Right cardiac atrium (tissue), 5 donors: ENCODE measurements around the gene SERPINB7. TPM values are rescaled to one million over a fixed set of nuclear protein-coding genes. Genes with fewer than 3 reads are reported as not detected.
"Not testable (repeated sequence)": the region's sequence is repeated elsewhere in the genome, so short reads cannot be mapped to it uniquely, and the experiment has no call there.

ENCODE experiments used
- ATAC-seq, 2 donors: fragments of 200-7000 bp; cut with Tn5 transposase; one replicate each; pipeline versions ENCODE4 v1.8.0 to v1.9.1; 2020; ENCODE audit warnings: moderate library complexity in 2 of 2, mild to moderate bottlenecking in 1 of 2
- DNase-seq, 3 donors: peaks; one replicate each; pipeline ENCODE4 v3.0.0-alpha.2; 2020
- H3K27ac ChIP-seq: one replicate; pipeline ENCODE4 v1.5.1; 2013; ENCODE audit warnings: mild to moderate bottlenecking, low read length, control low read depth, moderate library complexity
- H3K27me3 ChIP-seq: one replicate; pipeline ENCODE4 v1.6.1; 2013; ENCODE audit not compliant: control insufficient read depth, insufficient read depth
- H3K4me1 ChIP-seq: one replicate; pipeline ENCODE4 v1.6.1; 2013; ENCODE audit warnings: low read length; ENCODE audit not compliant: control insufficient read depth, insufficient read depth
- H3K4me3 ChIP-seq: one replicate; pipeline ENCODE4 v1.5.1; 2013; ENCODE audit warnings: low read length, control low read depth
- H3K9me3 ChIP-seq: one replicate; pipeline ENCODE4 v1.6.1; 2013; ENCODE audit warnings: low read length; ENCODE audit not compliant: control insufficient read depth
- WGBS: extraction: QIAGEN DNeasy Blood & Tissue Kit; methylation state at CpG from one replicate; pipeline ENCODE4 v1.1.7; 2013; 5-methylcytosine and 5-hydroxymethylcytosine counted together
- intact Hi-C, 4 donors: fragments of 100-400 bp; cut with DNase I; formaldehyde crosslinking; loops; one replicate each; pipeline versions ENCODE4 v1.11.0 to v1.14.0; 2022 to 2023
- polyA plus RNA-seq: library from polyadenylated mRNA; stranded (reverse); fragments of 200-250 nt; gene quantifications from one replicate; pipeline ENCODE4 v1.2.3, GENCODE V29; 2013
- total RNA-seq, 4 donors: library from RNA; stranded (reverse); fragmentation: NEBNext Ultra II Directional; extraction: Animal tissue kit (Norgen Biotek cat#: 25700); gene quantifications; one replicate each; pipeline ENCODE4 v1.2.1, GENCODE V29; 2021
- donor health status: healthy with polysubstance abuse.
- donor health status: DM: no; HTN: yes; CAD: no.
- donor health status: DM: no; HTN: no; CAD: no.
- donor health status: DM: no; HTN: yes; CAD: no; lungs with severe emphysema.
- donor health status: DM: yes; HTN: yes; CAD: no.

SERPINB7 gene
- total and polyA plus RNA-seq, 5 donors, result not detected

- 46% methylated on average over 3 of the region's 3 CpGs for WGBS
- no peaks in the 10 kb centered on the region for H3K9me3 ChIP-seq
Measured at GRCh38 chr18:63758615-63759240, 16.5 kb upstream of the SERPINB7 start.

GRCh38 chr18:63759786-63760185 is 15.4 kb upstream of the SERPINB7 start:
- H3K4me1 ChIP-seq, DNase-seq, H3K27ac ChIP-seq, H3K4me3 ChIP-seq, H3K9me3 ChIP-seq, ATAC-seq, intact Hi-C loops, H3K27me3 ChIP-seq: not testable (repeated sequence)
- 93% methylated on average over 2 of the region's 2 CpGs for WGBS

More at GRCh38 chr18:63758615-63759240, 16.5 kb upstream of the SERPINB7 start:
- intact Hi-C loops, result no loop called here
- Histone ChIP-seq H3K4me1 (no peaks in the 10 kb centered on the region), H3K4me3 (no peak overlapping the region), H3K27me3 (no peaks in the 10 kb centered on the region), H3K27ac (no peak overlapping the region)
- DNase-seq, result no peak
- no peak for ATAC-seq

GRCh38 chr18:63762518-63762917 is 12.7 kb upstream of the SERPINB7 start:
- intact Hi-C loops, result no loop called here
- DNase-seq (no peak), ATAC-seq (no peak)
- no peak overlapping the region for H3K27ac ChIP-seq
- H3K27me3 ChIP-seq, result no peaks in the 10 kb centered on the region
- no peaks in the 10 kb centered on the region for H3K9me3 ChIP-seq
- WGBS, result 69% methylated on average over 1 of the region's 1 CpG
- no peak overlapping the region for H3K4me3 ChIP-seq
- no peaks in the 10 kb centered on the region for H3K4me1 ChIP-seq

- ATAC-seq, result no peak
- Histone ChIP-seq H3K9me3 (no peaks in the 10 kb centered on the region), H3K27ac (no peak overlapping the region), H3K4me1 (no peaks in the 10 kb centered on the region), H3K4me3 (no peak overlapping the region), H3K27me3 (no peaks in the 10 kb centered on the region)
- WGBS, result 80% methylated on average over 3 of the region's 3 CpGs
- no peak for DNase-seq
- intact Hi-C loops, result no loop called here
Measured at GRCh38 chr18:63763831-63764600, 11.2 kb upstream of the SERPINB7 start.

GRCh38 chr18:63765837-63766236 is 9.4 kb upstream of the SERPINB7 start:
- no peaks in the 10 kb centered on the region for H3K9me3 ChIP-seq
- no peaks in the 10 kb centered on the region for H3K4me1 ChIP-seq
- ATAC-seq (no peak), DNase-seq (no peak)
- H3K27me3 ChIP-seq, result no peaks in the 10 kb centered on the region
- intact Hi-C loops, result no loop called here
- no peak overlapping the region for H3K27ac ChIP-seq
- no peak overlapping the region for H3K4me3 ChIP-seq
- WGBS, result 73% methylated on average over 2 of the region's 2 CpGs

- intact Hi-C loops, result no loop called here
- no peaks in the 10 kb centered on the region for H3K4me1 ChIP-seq
- no peak for ATAC-seq
Measured at GRCh38 chr18:63773551-63773950, 1.7 kb upstream of the SERPINB7 start.

GRCh38 chr18:63774511-63774910 is 707 bp upstream of the SERPINB7 start:
- WGBS, result 38% methylated on average over 1 of the region's 1 CpG
- Histone ChIP-seq H3K9me3 (no peaks in the 10 kb centered on the region), H3K27me3 (no peaks in the 10 kb centered on the region)

More at GRCh38 chr18:63773551-63773950, 1.7 kb upstream of the SERPINB7 start:
- WGBS, result 69% methylated on average over 3 of the region's 3 CpGs
- Histone ChIP-seq H3K27me3 (no peaks in the 10 kb centered on the region), H3K27ac (no peak overlapping the region), H3K4me3 (no peak overlapping the region), H3K9me3 (no peaks in the 10 kb centered on the region)
- DNase-seq, result no peak

GRCh38 chr18:63779386-63779785 is 4.2 kb downstream of the SERPINB7 start:
- 34% methylated on average over 1 of the region's 1 CpG for WGBS
- no peak overlapping the region for H3K27ac ChIP-seq
- intact Hi-C loops, result no loop called here
- H3K9me3 ChIP-seq, result no peaks in the 10 kb centered on the region
- no peaks in the 10 kb centered on the region for H3K27me3 ChIP-seq
- DNase-seq (no peak), ATAC-seq (no peak)
- H3K4me1 ChIP-seq, result no peaks in the 10 kb centered on the region
- no peak overlapping the region for H3K4me3 ChIP-seq

More at GRCh38 chr18:63774511-63774910, 707 bp upstream of the SERPINB7 start:
- intact Hi-C loops, result no loop called here
- Histone ChIP-seq H3K27ac (no peak overlapping the region), H3K4me3 (no peak overlapping the region), H3K4me1 (no peaks in the 10 kb centered on the region)
- ATAC-seq (no peak), DNase-seq (no peak)

- Histone ChIP-seq H3K4me1 (no peaks in the 10 kb centered on the region), H3K27ac (no peak overlapping the region), H3K27me3 (no peaks in the 10 kb centered on the region), H3K4me3 (no peak overlapping the region), H3K9me3 (no peaks in the 10 kb centered on the region)
- no peak for DNase-seq
- WGBS, result 63% methylated on average over 5 of the region's 5 CpGs
- intact Hi-C loops, result no loop called here
- no peak for ATAC-seq
Measured at GRCh38 chr18:63783394-63783793, 8.2 kb downstream of the SERPINB7 start.

GRCh38 chr18:63784787-63785452 is 9.7 kb downstream of the SERPINB7 start:
- Histone ChIP-seq H3K27ac (no peak overlapping the region), H3K27me3 (no peaks in the 10 kb centered on the region), H3K9me3 (no peaks in the 10 kb centered on the region), H3K4me1 (no peaks in the 10 kb centered on the region), H3K4me3 (no peak overlapping the region)
- intact Hi-C loops, result no loop called here
- DNase-seq (no peak), ATAC-seq (no peak)
- WGBS, result 66% methylated on average over 4 of the region's 4 CpGs

- Histone ChIP-seq H3K4me1 (no peaks in the 10 kb centered on the region), H3K27ac (no peak overlapping the region), H3K27me3 (no peaks in the 10 kb centered on the region), H3K4me3 (no peak overlapping the region), H3K9me3 (no peaks in the 10 kb centered on the region)
- WGBS, result 76% methylated on average over 4 of the region's 4 CpGs
- DNase-seq, result no peak
- intact Hi-C loops, result no loop called here
- no peak for ATAC-seq
Measured at GRCh38 chr18:63787673-63788072, 12.5 kb downstream of the SERPINB7 start.
